ENCODE results near the gene EGR1.

The EGR1 gene

GRCh38 chr5:138464388-138465260 is 655 bp upstream of the EGR1 start:
- Histone ChIP-seq H3K36me3 (ENCODE audit: control insufficient read depth, insufficient read depth, low read length) (peaks cover 16% of the 10 kb centered on the region), H3K27ac (ENCODE audit: low read depth, low read length) (peak overlapping the region; percentile 97), H3K27me3 (ENCODE audit: control insufficient read depth, insufficient read depth, low read length) (peaks cover 27% of the 10 kb centered on the region), H3K4me1 (ENCODE audit: control insufficient read depth, insufficient read depth, low read length) (peaks cover 13% of the 10 kb centered on the region), H3K4me3 (ENCODE audit: low read depth, low read length) (peak overlapping the region; percentile 85), H3K9me3 (ENCODE audit: control insufficient read depth, insufficient read depth, low read depth, low read length) (no peaks in the 10 kb centered on the region), H3K9ac (ENCODE audit: low read length) (peak overlapping the region; percentile 89)

- peaks cover 27% of the 10 kb centered on the region for H3K27me3 ChIP-seq (ENCODE audit: control insufficient read depth, insufficient read depth, low read length)
- H3K36me3 ChIP-seq (ENCODE audit: control insufficient read depth, insufficient read depth, low read length) = peaks cover 16% of the 10 kb centered on the region
- peak overlapping the region; percentile 89 for H3K9ac ChIP-seq (ENCODE audit: low read length)
- H3K9me3 ChIP-seq (ENCODE audit: control insufficient read depth, insufficient read depth, low read depth, low read length) = no peaks in the 10 kb centered on the region
- H3K4me3 ChIP-seq (ENCODE audit: low read depth, low read length) = peak overlapping the region; percentile 85
- H3K4me1 ChIP-seq (ENCODE audit: control insufficient read depth, insufficient read depth, low read length) = peaks cover 10% of the 10 kb centered on the region; the same call in 1 of the 2 replicates
- H3K27ac ChIP-seq (ENCODE audit: low read depth, low read length) = no peak overlapping the region
Observed at GRCh38 chr5:138466125-138466899, 1.0 kb downstream of the EGR1 start.

- peaks cover 27% of the 10 kb centered on the region for H3K27me3 ChIP-seq (ENCODE audit: control insufficient read depth, insufficient read depth, low read length)
- H3K36me3 ChIP-seq (ENCODE audit: control insufficient read depth, insufficient read depth, low read length) = peaks cover 16% of the 10 kb centered on the region
- H3K9ac ChIP-seq (ENCODE audit: low read length) = peak overlapping the region; percentile 89
- H3K4me1 ChIP-seq (ENCODE audit: control insufficient read depth, insufficient read depth, low read length) = peaks cover 12% of the 10 kb centered on the region
- no peak overlapping the region for H3K27ac ChIP-seq (ENCODE audit: low read depth, low read length)
- H3K4me3 ChIP-seq (ENCODE audit: low read depth, low read length) = peak overlapping the region; percentile 85
- no peaks in the 10 kb centered on the region for H3K9me3 ChIP-seq (ENCODE audit: control insufficient read depth, insufficient read depth, low read depth, low read length)
Observed at GRCh38 chr5:138466900-138467710, 1.8 kb downstream of the EGR1 start.

GRCh38 chr5:138467711-138468132 is 2.4 kb downstream of the EGR1 start:
- H3K4me3 ChIP-seq (ENCODE audit: low read depth, low read length) = peak overlapping the region; percentile 85; the same call in 1 of the 2 replicates
- peaks cover 17% of the 10 kb centered on the region for H3K4me1 ChIP-seq (ENCODE audit: control insufficient read depth, insufficient read depth, low read length)
- H3K9me3 ChIP-seq (ENCODE audit: control insufficient read depth, insufficient read depth, low read depth, low read length) = no peaks in the 10 kb centered on the region
- no peak overlapping the region for H3K9ac ChIP-seq (ENCODE audit: low read length)
- H3K27me3 ChIP-seq (ENCODE audit: control insufficient read depth, insufficient read depth, low read length) = peaks cover 27% of the 10 kb centered on the region
- H3K27ac ChIP-seq (ENCODE audit: low read depth, low read length) = no peak overlapping the region
- H3K36me3 ChIP-seq (ENCODE audit: control insufficient read depth, insufficient read depth, low read length) = peaks cover 16% of the 10 kb centered on the region

- Histone ChIP-seq H3K4me3 (ENCODE audit: low read depth, low read length) (peak overlapping the region; percentile 85; the same call in 1 of the 2 replicates), H3K9me3 (ENCODE audit: control insufficient read depth, insufficient read depth, low read depth, low read length) (no peaks in the 10 kb centered on the region), H3K4me1 (ENCODE audit: control insufficient read depth, insufficient read depth, low read length) (peaks cover 16% of the 10 kb centered on the region), H3K9ac (ENCODE audit: low read length) (no peak overlapping the region), H3K27me3 (ENCODE audit: control insufficient read depth, insufficient read depth, low read length) (peaks cover 27% of the 10 kb centered on the region), H3K36me3 (ENCODE audit: control insufficient read depth, insufficient read depth, low read length) (peaks cover 16% of the 10 kb centered on the region), H3K27ac (ENCODE audit: low read depth, low read length) (no peak overlapping the region)
Observed at GRCh38 chr5:138468133-138468965, 3.1 kb downstream of the EGR1 start.

- Histone ChIP-seq H3K27me3 (ENCODE audit: control insufficient read depth, insufficient read depth, low read length) (peaks cover 27% of the 10 kb centered on the region), H3K4me1 (ENCODE audit: control insufficient read depth, insufficient read depth, low read length) (peaks cover 12% of the 10 kb centered on the region), H3K4me3 (ENCODE audit: low read depth, low read length) (no peak overlapping the region), H3K36me3 (ENCODE audit: control insufficient read depth, insufficient read depth, low read length) (peaks cover 16% of the 10 kb centered on the region), H3K9me3 (ENCODE audit: control insufficient read depth, insufficient read depth, low read depth, low read length) (no peaks in the 10 kb centered on the region), H3K9ac (ENCODE audit: low read length) (no peak overlapping the region), H3K27ac (ENCODE audit: low read depth, low read length) (no peak overlapping the region)
Observed at GRCh38 chr5:138468966-138469539, 3.8 kb downstream of the EGR1 start.

GRCh38 chr5:138469540-138470321 is 4.5 kb downstream of the EGR1 start:
- Histone ChIP-seq H3K27me3 (ENCODE audit: control insufficient read depth, insufficient read depth, low read length) (peaks cover 27% of the 10 kb centered on the region), H3K36me3 (ENCODE audit: control insufficient read depth, insufficient read depth, low read length) (peaks cover 16% of the 10 kb centered on the region), H3K27ac (ENCODE audit: low read depth, low read length) (no peak overlapping the region), H3K9me3 (ENCODE audit: control insufficient read depth, insufficient read depth, low read depth, low read length) (no peaks in the 10 kb centered on the region), H3K9ac (ENCODE audit: low read length) (no peak overlapping the region), H3K4me3 (ENCODE audit: low read depth, low read length) (no peak overlapping the region), H3K4me1 (ENCODE audit: control insufficient read depth, insufficient read depth, low read length) (peaks cover 12% of the 10 kb centered on the region)

- no peaks in the 10 kb centered on the region for H3K9me3 ChIP-seq (ENCODE audit: control insufficient read depth, insufficient read depth, low read depth, low read length)
- H3K9ac ChIP-seq (ENCODE audit: low read length) = no peak overlapping the region
- no peak overlapping the region for H3K4me3 ChIP-seq (ENCODE audit: low read depth, low read length)
- no peak overlapping the region for H3K27ac ChIP-seq (ENCODE audit: low read depth, low read length)
- peaks cover 12% of the 10 kb centered on the region for H3K4me1 ChIP-seq (ENCODE audit: control insufficient read depth, insufficient read depth, low read length)
- peaks cover 27% of the 10 kb centered on the region for H3K27me3 ChIP-seq (ENCODE audit: control insufficient read depth, insufficient read depth, low read length)
- H3K36me3 ChIP-seq (ENCODE audit: control insufficient read depth, insufficient read depth, low read length) = peaks cover 16% of the 10 kb centered on the region
Observed at GRCh38 chr5:138470322-138471051, 5.2 kb downstream of the EGR1 start.

- peaks cover 22% of the 10 kb centered on the region for H3K27me3 ChIP-seq (ENCODE audit: control insufficient read depth, insufficient read depth, low read length)
- no peak overlapping the region for H3K9ac ChIP-seq (ENCODE audit: low read length)
- no peaks in the 10 kb centered on the region for H3K9me3 ChIP-seq (ENCODE audit: control insufficient read depth, insufficient read depth, low read depth, low read length)
- H3K27ac ChIP-seq (ENCODE audit: low read depth, low read length) = no peak overlapping the region
- H3K4me1 ChIP-seq (ENCODE audit: control insufficient read depth, insufficient read depth, low read length) = peaks cover 12% of the 10 kb centered on the region
- H3K4me3 ChIP-seq (ENCODE audit: low read depth, low read length) = no peak overlapping the region
- H3K36me3 ChIP-seq (ENCODE audit: control insufficient read depth, insufficient read depth, low read length) = peaks cover 16% of the 10 kb centered on the region
Observed at GRCh38 chr5:138471052-138471361, 5.7 kb downstream of the EGR1 start.

Data from HUES6 (cell line).